Liver (tissue), 9 donors: ENCODE data around the gene TAAR9. TPM values are rescaled to one million over a fixed set of nuclear protein-coding genes. Genes with fewer than 3 reads are reported as not detected.

Experiments used
- DNase-seq: peaks from one replicate; pipeline ENCODE4 v3.0.0-alpha.2; 2017; ENCODE audit warnings: low spot score
- H3K27ac ChIP-seq, 2 donors: one replicate each; pipeline ENCODE4 v1.7.0; 2013; ENCODE audit warnings: inconsistent platforms in 2 of 2, low read length in 2 of 2, control low read depth in 1 of 2, low read depth in 1 of 2, mild to moderate bottlenecking in 1 of 2
- H3K27me3 ChIP-seq, 4 donors: one replicate each; pipeline versions ENCODE4 v1.6.1 to v1.7.0; 2013; ENCODE audit warnings: low read length in 3 of 4, inconsistent platforms in 1 of 4, mild to moderate bottlenecking in 1 of 4, moderate library complexity in 1 of 4; ENCODE audit not compliant: control insufficient read depth in 4 of 4, insufficient read depth in 4 of 4
- H3K36me3 ChIP-seq, 4 donors: one replicate each; pipeline versions ENCODE4 v1.6.1 to v1.7.0; 2013; ENCODE audit warnings: low read length in 3 of 4, mild to moderate bottlenecking in 3 of 4, low read depth in 1 of 4, moderate library complexity in 1 of 4; ENCODE audit not compliant: control insufficient read depth in 4 of 4, insufficient read depth in 3 of 4
- H3K4me1 ChIP-seq, 4 donors: one replicate each; pipeline versions ENCODE4 v1.6.1 to v1.7.0; 2013; ENCODE audit warnings: low read length in 3 of 4, mild to moderate bottlenecking in 3 of 4, moderate library complexity in 1 of 4; ENCODE audit not compliant: control insufficient read depth in 4 of 4, insufficient read depth in 4 of 4
- H3K4me3 ChIP-seq, 3 donors: one replicate each; pipeline versions ENCODE4 v1.6.1 to v1.7.0; 2013; ENCODE audit warnings: low read length in 3 of 3, control low read depth in 1 of 3, low read depth in 1 of 3, mild to moderate bottlenecking in 1 of 3
- H3K9ac ChIP-seq, 2 donors: one replicate each; pipeline ENCODE4 v1.7.0; 2013; ENCODE audit warnings: low read length in 2 of 2, mild to moderate bottlenecking in 2 of 2, moderate library complexity in 2 of 2, control low read depth in 1 of 2, low read depth in 1 of 2
- H3K9me3 ChIP-seq, 4 donors: one replicate each; pipeline versions ENCODE4 v1.6.1 to v1.7.0; 2013; ENCODE audit warnings: low read length in 3 of 4; ENCODE audit not compliant: control insufficient read depth in 4 of 4
- ATF3 ChIP-seq: IDR thresholded peaks from 2 replicates; pipeline ENCODE4 v1.6.1; 2016; ENCODE audit warnings: antibody characterized with exemption
- CTCF ChIP-seq: fragments of 150-350 bp; IDR thresholded peaks from 2 replicates; pipeline ENCODE4 v1.5.1; 2017; ENCODE audit warnings: improper control_type of control experiment, low read depth, low read length; ENCODE audit not compliant: missing input control
- FOXA1 ChIP-seq: IDR thresholded peaks from 2 replicates; pipeline ENCODE4 v1.6.1; 2016; ENCODE audit warnings: antibody characterized with exemption
- FOXA2 ChIP-seq: IDR thresholded peaks from 2 replicates; pipeline ENCODE4 v1.6.1; 2016; ENCODE audit warnings: antibody characterized with exemption
- GABPA ChIP-seq, 2 donors: IDR thresholded peaks in 1 of 2; conservative IDR thresholded peaks in 1 of 2; 2 replicates each; pipeline ENCODE4 v1.6.1; 2016; ENCODE audit warnings: antibody characterized with exemption in 2 of 2, mild to moderate bottlenecking in 1 of 2, moderate library complexity in 1 of 2
- HNF4A ChIP-seq, 2 donors: conservative IDR thresholded peaks; 2 replicates each; pipeline ENCODE4 v1.6.1; 2016; ENCODE audit warnings: antibody characterized with exemption in 2 of 2, mild to moderate bottlenecking in 2 of 2
- HNF4G ChIP-seq: IDR thresholded peaks from 2 replicates; pipeline ENCODE4 v1.6.1; 2016; ENCODE audit warnings: antibody characterized with exemption
- JUND ChIP-seq, 2 donors: IDR thresholded peaks; 2 replicates each; pipeline ENCODE4 v1.6.1; 2016; ENCODE audit warnings: antibody characterized with exemption in 2 of 2
- MAX ChIP-seq: IDR thresholded peaks from 2 replicates; pipeline ENCODE4 v1.6.1; 2016; ENCODE audit warnings: antibody characterized with exemption
- NR2F2 ChIP-seq: IDR thresholded peaks from 2 replicates; pipeline ENCODE4 v1.6.1; 2016; ENCODE audit warnings: antibody characterized with exemption
- RAD21 ChIP-seq, 2 donors: IDR thresholded peaks; 2 replicates each; pipeline ENCODE4 v1.6.1; 2016; ENCODE audit warnings: antibody characterized with exemption in 2 of 2, mild to moderate bottlenecking in 2 of 2
- RXRA ChIP-seq, 2 donors: IDR thresholded peaks; 2 replicates each; pipeline ENCODE4 v1.6.1; 2017 to 2018; ENCODE audit warnings: antibody characterized with exemption in 2 of 2, mild to moderate bottlenecking in 1 of 2
- SP1 ChIP-seq: IDR thresholded peaks from 2 replicates; pipeline ENCODE4 v1.6.1; 2018; ENCODE audit warnings: antibody characterized with exemption, mild to moderate bottlenecking
- TAF1 ChIP-seq: conservative IDR thresholded peaks from 2 replicates; pipeline ENCODE4 v1.6.1; 2016; ENCODE audit warnings: antibody characterized with exemption, mild to moderate bottlenecking
- ZBTB33 ChIP-seq: IDR thresholded peaks from 2 replicates; pipeline ENCODE4 v1.6.1; 2016; ENCODE audit warnings: antibody characterized with exemption
- WGBS: extraction: QIAGEN DNeasy Blood & Tissue Kit; methylation state at CpG from one replicate; pipeline ENCODE4 v1.1.7; 2013; 5-methylcytosine and 5-hydroxymethylcytosine counted together
- polyA plus RNA-seq, 2 donors: library from polyadenylated mRNA; stranded (reverse) in 1 of 2; unstranded in 1 of 2; fragments of 200-250 nt in 1 of 2; fragments of >200 nt in 1 of 2; fragmentation: Nextera tagmentation in 1 of 2; extraction: Ambion mirVana in 1 of 2; gene quantifications; one replicate each; pipeline versions ENCODE4 v1.2.1 to v1.2.3, GENCODE V29; 2013 to 2015
- total RNA-seq, 2 donors: library from RNA; depleted of rRNA; stranded (reverse); fragments of >200 nt; gene quantifications; one replicate each; pipeline ENCODE4 v1.2.3, GENCODE V29; 2014
- donor health status: healthy.
- donor health status: healthy.
- donor health status: healthy.
- donor health status: healthy.
- donor health status: healthy.

TAAR9 gene
- total and polyA plus RNA-seq, 4 donors, result not detected

- DNase-seq, result no peak
- TF ChIP-seq RXRA (IDR thresholded peaks at IDR 0.05) (no peak), HNF4G (no peak), RAD21 (IDR thresholded peaks at IDR 0.05) (no peak), JUND (IDR thresholded peaks at IDR 0.05) (no peak), FOXA2 (no peak), NR2F2 (no peak), FOXA1 (no peak), ZBTB33 (no peak), CTCF (no peak), SP1 (no peak), HNF4A (conservative IDR thresholded peaks at IDR 0.05) (no peak), TAF1 (no peak)
- no peaks in the 10 kb centered on the region for H3K36me3 ChIP-seq
- H3K27ac ChIP-seq, result no peak overlapping the region
- H3K4me3 ChIP-seq, result no peak overlapping the region
- H3K4me1 ChIP-seq, result no peaks in the 10 kb centered on the region
- no peaks in the 10 kb centered on the region for H3K9me3 ChIP-seq
- peaks cover 0 to 5% (median 0%) of the 10 kb centered on the region in 4 donors for H3K27me3 ChIP-seq
- no peak overlapping the region for H3K9ac ChIP-seq
Measured at GRCh38 chr6:132571774-132572173, 33.7 kb downstream of the TAAR9 start.

GRCh38 chr6:132584698-132585097 lies 46.6 kb downstream of the TAAR9 start:
- Histone ChIP-seq H3K4me3 (no peak overlapping the region), H3K27me3 (no peaks in the 10 kb centered on the region), H3K27ac (no peak overlapping the region), H3K36me3 (no peaks in the 10 kb centered on the region), H3K4me1 (no peaks in the 10 kb centered on the region), H3K9me3 (no peaks in the 10 kb centered on the region), H3K9ac (no peak overlapping the region)
- DNase-seq, result no peak
- TF ChIP-seq HNF4A (conservative IDR thresholded peaks at IDR 0.05) (no peak), ATF3 (no peak), GABPA (IDR thresholded peaks at IDR 0.05 in 1 of 2, conservative IDR thresholded peaks at IDR 0.05 in 1 of 2) (no peak), MAX (no peak)
- WGBS, result 81% methylated on average over 1 of the region's 1 CpG

- Histone ChIP-seq H3K4me3 (no peak overlapping the region), H3K27ac (no peak overlapping the region), H3K9me3 (no peaks in the 10 kb centered on the region), H3K4me1 (no peaks in the 10 kb centered on the region), H3K27me3 (no peaks in the 10 kb centered on the region), H3K9ac (no peak overlapping the region), H3K36me3 (no peaks in the 10 kb centered on the region)
- DNase-seq, result no peak
- no peak for TF ChIP-seq HNF4G
- TF ChIP-seq FOXA2, result no peak
- TF ChIP-seq NR2F2, result no peak
- TF ChIP-seq CTCF, result no peak
- TF ChIP-seq TAF1, result no peak
- no peak for TF ChIP-seq MAX
- WGBS, result 64% methylated on average over 2 of the region's 2 CpGs
Measured at GRCh38 chr6:132587424-132587823, 49.3 kb downstream of the TAAR9 start.
